GM21723 (cell line): ENCODE results near the gene PIP5K1B.
"Not testable (repeated sequence)": the region's sequence is repeated elsewhere in the genome, so short reads cannot be mapped to it uniquely, and the experiment has no call there.

Source experiments
- ATAC-seq: cut with Tn5 transposase; IDR thresholded peaks from one replicate; pipeline ENCODE4 v1.9.1; 2021; ENCODE audit warnings: mild to moderate bottlenecking, moderate library complexity; ENCODE audit not compliant: unreplicated experiment

The PIP5K1B gene

DNA sequence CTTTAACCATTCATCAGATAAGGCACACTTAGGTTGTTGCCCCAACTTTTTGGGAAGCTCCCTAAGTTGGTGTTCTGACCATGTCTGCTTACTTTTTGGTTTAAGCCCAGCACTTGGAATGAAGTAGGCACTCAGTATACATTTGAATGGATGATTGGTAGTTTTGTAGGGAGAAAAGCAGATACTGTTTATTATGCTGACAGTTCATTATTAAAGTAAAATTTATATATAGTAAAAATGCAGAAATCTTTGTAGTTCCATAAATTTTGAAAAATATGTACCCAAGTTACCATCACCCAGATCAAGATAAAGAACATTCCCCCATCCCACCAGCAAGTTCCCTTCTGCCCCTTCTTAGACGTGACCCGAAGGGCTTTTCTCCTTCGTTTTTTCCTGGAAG, 273.5 kb downstream of the PIP5K1B start:
- no peak for ATAC-seq

GRCh38 chr9:68979538-68980314, 274.7 kb downstream of the PIP5K1B start:
- no peak for ATAC-seq

DNA sequence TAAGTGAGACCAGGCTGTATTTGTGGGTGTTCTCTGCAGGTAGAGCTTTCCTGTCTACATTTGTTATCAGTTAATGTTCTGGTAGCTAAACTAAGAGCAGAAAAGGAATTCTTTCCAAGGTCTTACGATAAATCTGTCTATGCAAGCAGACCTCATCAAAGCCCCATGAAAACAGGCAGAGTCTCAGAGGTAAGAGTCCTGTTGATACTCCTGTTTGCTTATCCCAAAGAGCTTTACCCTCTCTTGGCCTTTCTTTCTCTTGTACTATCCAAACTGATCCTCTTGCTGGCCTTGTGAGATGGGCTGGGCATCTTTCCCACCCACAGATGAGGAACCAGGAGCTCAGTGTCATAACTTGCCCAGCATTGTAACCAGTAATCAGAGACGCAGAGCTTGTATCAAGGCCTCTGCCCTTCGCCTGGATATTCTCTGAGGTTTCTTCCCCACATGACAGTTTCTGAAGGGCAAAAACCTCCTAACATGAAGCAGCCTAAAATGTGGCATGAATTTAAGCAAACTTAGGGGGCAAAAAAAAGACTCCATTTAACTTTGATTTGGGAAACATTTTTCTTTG, 275.4 kb downstream of the PIP5K1B start:
- ATAC-seq, result no peak

DNA sequence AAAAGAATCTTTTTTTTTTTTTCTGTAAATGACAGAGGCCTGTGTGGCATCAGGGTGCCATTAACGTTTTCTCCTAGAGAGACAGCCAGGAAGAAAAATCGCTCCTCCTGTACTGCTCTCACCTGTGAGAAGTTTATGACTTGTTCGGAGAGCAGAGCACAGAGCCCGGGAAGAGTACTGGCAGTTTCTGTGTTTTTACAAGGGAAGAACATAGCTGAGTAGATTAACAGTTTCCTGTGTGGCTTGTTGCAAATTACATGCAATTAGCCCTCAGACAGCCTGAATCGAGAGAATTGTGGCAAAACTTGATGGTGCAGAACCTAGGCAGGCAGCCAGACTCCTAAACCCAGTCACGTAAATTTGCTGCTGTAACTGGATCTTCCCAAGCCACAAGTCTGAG, 276.7 kb downstream of the PIP5K1B start:
- ATAC-seq, result peak; percentile 55

GRCh38 chr9:68983008-68983411, 278.0 kb downstream of the PIP5K1B start:
- peak; percentile 45 for ATAC-seq

DNA sequence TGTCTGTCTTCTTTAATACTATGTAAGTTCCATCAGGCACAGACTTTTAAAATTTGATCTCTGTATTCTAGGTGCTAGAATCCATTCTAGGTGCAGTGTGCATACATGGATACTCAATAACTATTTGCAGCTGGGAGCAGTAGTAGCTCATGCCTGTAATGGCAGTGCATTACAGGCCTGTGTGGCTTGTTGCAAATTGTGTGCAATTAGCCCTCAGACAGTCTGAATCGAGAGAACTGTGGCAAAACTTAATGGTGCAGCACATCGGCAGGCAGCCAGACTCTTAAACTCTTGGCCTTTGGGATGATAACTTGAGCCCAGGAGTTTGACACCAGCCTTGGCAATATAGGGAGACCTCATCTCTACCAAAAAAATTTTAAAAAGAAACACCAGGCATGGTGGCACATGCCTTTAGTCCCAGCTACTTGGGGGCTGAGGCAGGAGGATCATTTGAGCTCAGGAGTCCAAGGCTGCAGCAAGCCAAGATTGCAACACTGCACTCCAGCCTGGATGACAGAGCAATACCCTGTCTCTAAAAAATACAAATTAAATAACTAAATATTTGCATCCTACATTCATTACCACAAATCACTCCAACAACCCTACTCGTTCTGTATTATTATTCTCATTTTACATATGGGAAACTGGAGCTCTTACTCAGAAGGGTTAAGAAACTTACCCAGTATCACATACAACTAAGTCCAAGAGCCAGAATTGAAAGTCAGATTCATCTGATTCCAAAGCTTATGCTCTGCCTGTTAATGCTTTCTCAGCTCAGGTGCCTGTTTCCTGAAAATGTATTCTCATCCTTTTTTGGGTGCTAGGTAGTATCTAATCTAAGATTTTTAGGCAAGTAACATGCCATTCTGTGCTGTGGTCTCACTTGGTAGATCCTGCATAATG, 278.7 kb downstream of the PIP5K1B start:
- ATAC-seq, result peak; percentile 37

DNA sequence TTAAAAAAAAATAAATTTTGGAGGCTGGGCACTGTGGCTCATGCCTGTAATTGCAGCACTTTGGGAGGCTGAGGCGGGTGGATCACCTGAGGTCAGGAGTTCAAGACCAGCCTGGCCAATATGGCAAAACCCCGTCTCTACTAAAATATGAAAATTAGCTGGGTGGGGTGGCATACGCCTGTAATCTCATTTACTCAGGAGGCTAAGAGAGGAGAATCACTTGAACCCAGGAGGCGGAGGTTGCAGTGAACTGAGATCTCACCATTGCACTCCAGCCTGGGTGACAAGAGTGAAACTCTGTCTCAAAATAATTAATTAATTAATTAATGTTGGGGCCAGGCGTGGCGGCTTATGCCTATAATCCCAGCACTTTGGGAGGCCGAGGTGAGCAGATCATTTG, 281.9 kb downstream of the PIP5K1B start:
- not testable (repeated sequence) for ATAC-seq

DNA sequence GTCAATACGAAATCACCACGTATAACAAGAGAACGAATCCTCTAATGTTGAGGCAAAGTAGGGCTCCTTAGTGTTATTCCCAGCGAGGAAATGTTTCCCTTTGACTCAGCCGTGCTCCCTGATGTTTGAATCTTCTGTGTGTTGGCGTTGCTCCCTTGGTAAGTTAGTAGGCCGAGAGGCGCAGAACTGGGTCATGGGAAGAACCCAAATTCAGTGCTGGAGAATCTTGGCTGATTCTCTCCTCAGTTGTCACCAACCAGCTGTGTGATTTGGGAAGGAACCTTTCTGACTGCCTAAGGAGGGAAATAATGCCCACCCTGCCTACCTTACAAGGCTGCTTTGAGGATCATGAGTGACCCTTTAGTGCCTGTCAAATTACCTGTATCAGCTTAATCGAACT, 286.4 kb downstream of the PIP5K1B start:
- ATAC-seq, result no peak

DNA sequence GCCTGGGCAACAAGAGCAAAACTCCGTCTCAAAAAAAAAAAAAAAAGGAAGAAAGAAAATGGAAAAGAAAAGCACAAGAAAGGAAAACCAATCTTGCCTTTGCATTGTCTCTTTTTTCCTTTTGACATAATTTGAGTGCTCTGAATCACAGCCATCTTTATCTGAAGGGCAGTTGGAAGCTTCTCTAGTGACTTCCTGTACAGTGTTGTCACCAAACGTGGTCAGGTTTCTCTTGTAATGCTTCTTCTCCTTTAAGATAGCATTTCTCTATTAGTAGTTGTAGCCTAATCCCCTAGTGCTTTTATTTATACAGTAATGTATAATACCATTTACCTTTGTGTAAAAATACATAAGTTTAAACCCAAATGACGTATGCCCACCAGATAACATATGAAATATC, 290.7 kb downstream of the PIP5K1B start:
- ATAC-seq, result no peak

DNA sequence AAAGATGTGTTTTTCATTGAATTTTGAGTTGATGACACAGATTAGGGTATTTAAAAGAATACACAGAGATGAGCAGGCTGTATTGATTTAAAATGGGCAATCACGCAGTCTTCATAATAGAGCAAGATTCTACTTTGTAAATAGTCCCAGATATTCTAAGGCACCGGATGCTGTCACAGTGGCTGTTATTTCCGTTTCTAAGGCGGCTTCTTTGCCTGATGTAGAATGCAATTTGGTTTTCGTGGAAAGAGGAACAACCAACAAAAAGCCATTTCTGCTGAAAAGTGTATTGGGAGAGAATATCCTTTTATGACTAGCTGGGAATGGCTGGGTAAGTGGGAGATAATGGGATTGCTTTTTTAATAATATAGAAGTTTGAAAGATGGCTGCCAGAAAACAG, 291.4 kb downstream of the PIP5K1B start:
- no peak for ATAC-seq

DNA sequence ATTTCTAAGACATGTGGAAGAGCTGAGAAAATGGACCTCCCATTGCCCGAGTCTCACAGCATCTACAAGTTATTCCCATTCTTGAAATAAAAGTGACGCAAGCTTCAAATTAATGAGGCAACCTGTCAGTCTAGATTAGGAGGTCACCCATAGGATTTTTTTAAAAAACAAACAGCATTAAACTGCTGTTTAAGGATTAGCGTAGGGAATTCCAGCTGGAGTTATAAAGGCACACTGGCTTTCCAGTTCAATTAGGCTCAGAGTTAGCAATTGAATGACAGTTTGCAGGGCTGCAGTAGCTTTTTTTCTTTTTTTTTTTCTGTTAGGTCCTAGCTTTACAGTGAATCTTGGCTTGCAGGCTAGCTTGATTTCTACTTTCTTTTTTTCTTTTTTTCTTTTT, 292.6 kb downstream of the PIP5K1B start:
- no peak for ATAC-seq

DNA sequence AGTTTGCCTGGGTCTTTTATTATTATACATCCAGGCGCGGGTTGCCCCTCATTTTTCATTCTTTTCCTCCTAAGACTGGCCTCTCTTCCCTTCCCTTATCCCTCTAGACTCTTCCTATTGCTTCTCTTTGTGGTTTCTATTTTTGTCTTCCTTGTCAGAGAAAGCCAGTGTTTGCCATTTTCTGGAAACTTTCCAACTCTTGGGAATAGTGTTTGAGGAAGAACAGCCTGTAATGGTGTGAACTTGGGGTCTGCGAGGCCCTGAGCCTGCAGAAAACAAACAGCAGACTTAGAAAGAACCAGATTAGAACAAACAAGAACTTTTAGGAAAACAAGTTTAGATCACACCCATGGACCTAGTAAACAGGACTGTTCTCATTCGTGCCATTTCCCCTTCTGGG, 293.3 kb downstream of the PIP5K1B start:
- ATAC-seq, result no peak

DNA sequence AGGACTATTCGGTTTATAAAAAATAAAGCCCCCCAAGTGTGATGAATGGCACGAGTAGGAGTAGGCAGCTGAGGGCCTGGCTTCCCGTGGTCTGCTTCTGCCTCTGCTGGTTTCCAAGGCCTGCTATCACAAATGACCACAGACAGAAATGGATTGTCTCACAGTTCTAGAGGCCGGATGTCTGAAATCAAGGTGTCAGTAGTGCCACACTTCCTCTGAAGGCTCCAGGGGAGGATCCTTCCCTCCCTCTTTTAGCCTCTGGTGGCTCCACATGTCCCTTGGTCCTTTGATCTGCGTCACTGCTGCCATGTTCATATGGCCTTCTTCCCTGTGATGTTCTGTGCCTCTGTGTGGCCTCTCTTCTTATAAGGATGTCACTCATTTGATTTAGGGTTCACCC, 293.8 kb downstream of the PIP5K1B start:
- ATAC-seq, result no peak

GRCh38 chr9:68999393-69000105, 294.5 kb downstream of the PIP5K1B start:
- peak; percentile 95 for ATAC-seq

GRCh38 chr9:69001921-69002320, 296.9 kb downstream of the PIP5K1B start:
- no peak for ATAC-seq

DNA sequence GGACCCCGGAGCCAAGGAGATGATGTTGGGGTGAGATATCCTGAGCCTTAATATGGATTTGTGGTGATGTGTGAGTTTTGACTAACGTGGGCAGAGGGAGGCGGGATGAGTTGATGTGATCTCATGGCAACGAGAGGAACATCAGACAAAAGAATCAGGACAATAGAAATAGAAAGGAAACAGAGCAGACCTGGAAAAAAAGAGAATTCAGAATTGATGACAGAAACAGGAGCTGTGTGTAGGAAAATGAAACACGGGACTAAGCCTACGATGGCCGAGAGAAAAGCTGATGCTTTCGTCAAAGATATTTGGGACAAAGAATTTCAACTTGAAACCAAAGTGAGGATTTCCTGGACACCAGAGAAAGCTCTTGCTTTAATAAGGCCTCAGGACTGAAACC, 298.0 kb downstream of the PIP5K1B start:
- no peak for ATAC-seq

DNA sequence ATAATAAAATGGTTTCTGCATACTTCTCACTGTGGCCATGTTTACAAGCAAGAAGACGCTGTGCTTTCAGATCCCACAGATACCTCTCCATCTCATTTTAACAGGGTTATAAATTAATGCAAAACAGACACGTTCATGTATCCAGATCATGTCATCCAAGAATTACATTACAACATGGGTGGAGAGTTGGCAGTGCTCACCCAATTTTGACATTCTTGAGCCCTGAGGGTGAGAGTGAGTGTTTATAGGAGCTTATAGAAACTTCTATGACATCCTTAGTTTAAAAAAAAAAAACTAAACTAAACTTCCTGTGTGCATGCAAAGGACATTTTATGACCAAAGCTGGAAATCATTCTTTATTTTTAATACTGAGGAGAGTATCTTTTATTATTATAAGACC, 299.8 kb downstream of the PIP5K1B start:
- ATAC-seq, result no peak

GRCh38 chr9:69009708-69010107, 304.7 kb downstream of the PIP5K1B start:
- ATAC-seq, result no peak

DNA sequence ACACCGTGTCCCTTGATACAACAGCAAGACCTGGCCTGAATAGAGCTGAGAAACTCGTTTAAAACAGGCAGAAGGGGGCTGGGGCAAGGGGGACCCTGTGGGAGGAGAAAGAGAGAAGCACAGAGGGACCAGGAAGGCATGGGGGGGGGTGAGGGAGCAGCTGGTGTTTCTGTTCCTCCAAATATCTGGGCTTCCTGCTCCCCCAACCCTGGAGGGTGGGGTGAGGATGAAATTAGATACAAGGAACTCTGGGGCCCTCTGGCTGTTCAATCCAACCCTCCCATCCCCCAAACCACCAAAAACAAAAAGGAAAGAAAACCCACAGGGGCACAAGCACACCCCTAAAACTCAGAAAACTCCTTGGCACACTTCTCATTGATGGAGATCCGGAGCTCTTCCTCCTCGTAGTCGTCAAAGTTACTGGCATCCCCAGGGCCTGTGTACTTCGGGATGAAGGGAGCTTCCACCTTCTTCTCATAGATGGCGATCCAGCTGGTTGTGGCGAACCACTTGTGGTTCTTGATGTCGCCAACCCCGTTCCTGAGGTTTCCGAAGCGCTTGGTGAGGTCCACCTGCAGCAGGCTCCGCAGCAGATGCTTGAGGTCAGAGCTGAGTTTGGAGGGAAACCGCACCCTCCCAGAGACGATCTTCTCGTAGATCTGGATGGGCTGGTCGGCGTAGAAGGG, 307.8 kb downstream of the PIP5K1B start:
- peak; percentile 56 for ATAC-seq

DNA sequence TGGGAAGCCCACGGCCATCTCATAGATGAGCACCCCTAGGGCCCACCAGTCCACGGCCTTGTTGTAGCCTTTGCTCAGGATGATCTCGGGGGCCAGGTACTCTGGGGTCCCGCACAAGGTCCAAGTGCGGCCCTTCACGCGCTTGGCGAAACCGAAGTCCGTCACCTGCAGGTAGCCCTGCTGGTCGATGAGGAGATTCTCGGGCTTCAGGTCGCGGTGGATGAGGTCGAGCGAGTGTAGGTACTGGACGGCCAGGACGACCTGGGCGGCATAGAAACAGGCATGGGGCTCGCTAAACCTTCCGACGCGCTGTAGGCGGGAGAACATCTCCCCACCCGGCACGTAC, 308.3 kb downstream of the PIP5K1B start:
- no peak for ATAC-seq

GRCh38 chr9:69014013-69014412, 309.0 kb downstream of the PIP5K1B start, which contains the start of gene PRKACG:
Gene PRKACG, minus strand, starts transcription at chr9:69014113. Its CDS starts 21 bp downstream, at chr9:69014092.
- ATAC-seq, result no peak
